Stimulated activated effector memory CD8-positive, alpha-beta T cell treated with anti-CD3 and anti-CD28 coated beads, Interleukin-12 subunit alpha, Interleukin-12 subunit beta, amount 100 ng/mL, for 72 hours (primary cell): Measurements from ENCODE around the gene FSTL1.
A peak's percentile ranks its signal among the peaks of the same experiment; 100 is the strongest.
"Not testable (repeated sequence)": the region's sequence is repeated elsewhere in the genome, so short reads cannot be mapped to it uniquely, and the experiment has no call there.

Experiments used
- ATAC-seq: fragments of 150-1000 bp; cut with Tn5 transposase; 2 replicates; pipeline ENCODE4 v1.10.0; 2021
- DNase-seq, 2 donors: peaks; one replicate each; pipeline ENCODE4 v3.0.0; 2021 to 2022; ENCODE audit warnings: low spot score in 2 of 2
- H3K27ac Mint-ChIP-seq: one replicate; pipeline ENCODE4 v1.8.0; 2022; ENCODE audit warnings: mild to moderate bottlenecking, mixed read lengths
- H3K36me3 Mint-ChIP-seq: one replicate; pipeline ENCODE4 v1.8.0; 2022; ENCODE audit warnings: mild to moderate bottlenecking, mixed read lengths
- H3K4me1 Mint-ChIP-seq: one replicate; pipeline ENCODE4 v1.8.0; 2022; ENCODE audit warnings: mixed read lengths
- H3K4me3 Mint-ChIP-seq: one replicate; pipeline ENCODE4 v1.8.0; 2022; ENCODE audit warnings: mild to moderate bottlenecking, mixed read lengths
- H3K9me3 Mint-ChIP-seq: one replicate; pipeline ENCODE4 v1.8.0; 2022; ENCODE audit warnings: mixed read lengths

FSTL1 gene

DNA sequence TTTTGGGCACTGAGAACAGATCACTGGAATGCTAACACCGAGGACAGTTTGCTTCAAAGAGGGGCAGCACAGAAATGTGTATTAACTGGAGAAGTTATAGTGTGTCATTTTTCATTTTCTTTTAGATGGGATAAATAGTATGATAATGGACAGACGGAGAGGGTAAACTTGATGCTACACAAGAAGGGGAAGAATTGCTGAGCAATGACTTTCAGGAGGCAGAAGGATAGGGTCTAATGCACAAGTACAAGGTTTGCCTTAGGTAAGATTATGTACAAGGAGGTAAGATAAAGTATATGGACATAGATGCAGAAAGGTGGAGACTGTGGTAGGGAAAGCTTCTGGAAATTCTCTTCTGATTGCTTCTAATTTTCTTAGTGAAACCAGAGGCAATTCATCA, 69.3 kb downstream of the FSTL1 start:
- Mint-ChIP-seq H3K9me3 (no peaks in the 10 kb centered on the region), H3K36me3 (no peaks in the 10 kb centered on the region), H3K4me1 (no peaks in the 10 kb centered on the region), H3K4me3 (no peak overlapping the region), H3K27ac (no peak overlapping the region)
- DNase-seq (no peak), ATAC-seq (no peak)

DNA sequence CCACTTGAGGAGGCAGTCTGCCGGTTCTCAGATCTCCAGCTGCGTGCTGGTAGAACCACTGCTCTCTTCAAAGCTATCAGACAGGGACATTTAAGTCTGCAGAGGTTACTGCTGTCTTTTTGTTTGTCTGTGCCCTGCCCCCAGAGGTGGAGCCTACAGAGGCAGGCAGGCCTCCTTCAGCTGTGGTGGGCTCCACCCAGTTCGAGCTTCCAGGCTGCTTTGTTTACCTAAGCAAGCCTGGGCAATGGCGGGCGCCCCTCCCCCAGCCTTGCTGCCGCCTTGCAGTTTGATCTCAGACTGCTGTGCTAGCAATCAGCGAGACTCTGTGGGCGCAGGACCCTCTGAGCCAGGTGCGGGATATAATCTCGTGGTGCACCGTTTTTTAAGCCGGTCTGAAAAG, 72.8 kb downstream of the FSTL1 start:
- not testable (repeated sequence) for H3K27ac Mint-ChIP-seq, H3K36me3 Mint-ChIP-seq, ATAC-seq, H3K4me3 Mint-ChIP-seq, DNase-seq, H3K9me3 Mint-ChIP-seq, H3K4me1 Mint-ChIP-seq

DNA sequence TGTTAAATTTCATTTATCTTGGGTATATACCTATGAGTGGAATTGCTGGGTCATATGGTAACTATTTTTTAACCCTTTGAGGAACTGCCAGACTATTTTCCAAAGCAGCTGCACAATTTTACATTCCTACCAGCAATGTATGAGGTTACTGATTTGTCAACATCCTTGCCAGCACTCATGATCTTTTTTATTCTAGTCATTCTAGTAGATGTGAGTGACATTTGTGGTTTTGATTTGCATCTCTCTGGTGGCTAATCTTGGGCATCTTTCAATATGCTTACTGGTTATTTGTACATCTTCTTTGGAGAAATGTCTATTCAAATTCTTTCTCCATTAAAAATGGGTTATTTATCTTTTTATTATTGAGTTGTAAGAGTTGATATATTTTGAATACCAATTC, 80.3 kb downstream of the FSTL1 start:
- Mint-ChIP-seq H3K4me3 (no peak overlapping the region), H3K9me3 (no peaks in the 10 kb centered on the region), H3K27ac (no peak overlapping the region), H3K36me3 (no peaks in the 10 kb centered on the region), H3K4me1 (no peaks in the 10 kb centered on the region)
- ATAC-seq: peak; percentile 74
- no peak for DNase-seq

DNA sequence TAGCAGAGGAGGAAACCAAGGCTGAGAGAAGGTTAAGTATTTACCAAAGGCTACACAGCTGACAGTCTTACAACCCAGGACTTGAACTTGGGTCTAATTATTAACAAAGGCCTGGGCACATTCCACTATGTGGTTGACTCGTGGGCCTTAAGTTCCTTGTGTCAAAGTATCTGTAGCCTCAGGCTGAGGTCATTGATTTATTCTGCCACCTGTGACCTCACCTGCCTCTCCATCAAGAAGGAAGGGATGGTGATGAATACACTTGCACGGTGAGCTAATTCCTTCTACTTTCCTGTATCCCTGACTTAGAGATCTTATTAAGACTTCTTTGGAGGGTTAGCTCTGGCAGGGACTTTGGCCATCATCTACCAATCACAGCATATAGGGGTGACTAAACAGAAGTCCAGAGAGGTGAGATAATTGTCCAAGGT, 81.7 kb downstream of the FSTL1 start:
- Mint-ChIP-seq H3K36me3 (no peaks in the 10 kb centered on the region), H3K9me3 (no peaks in the 10 kb centered on the region), H3K4me3 (no peak overlapping the region), H3K4me1 (no peaks in the 10 kb centered on the region), H3K27ac (no peak overlapping the region)
- DNase-seq (no peak), ATAC-seq (no peak)

DNA sequence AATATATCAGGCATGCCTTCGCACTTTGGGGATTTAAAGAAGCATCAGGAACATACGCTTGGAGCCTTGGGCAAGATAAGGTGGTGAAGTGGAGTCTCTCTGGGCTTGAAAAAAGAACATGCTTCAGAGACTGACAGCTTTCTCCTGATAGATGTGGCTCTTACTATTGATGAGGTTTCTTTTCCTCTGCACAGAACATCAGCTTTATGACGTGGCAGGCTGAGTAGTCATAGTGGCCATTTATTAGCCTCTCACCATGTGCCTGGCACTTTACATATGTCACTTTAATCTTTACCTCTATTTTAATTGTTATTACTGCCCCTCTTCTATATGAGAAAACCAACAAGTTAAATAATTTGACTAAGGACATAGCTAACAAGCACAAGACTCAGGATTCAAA, 82.6 kb downstream of the FSTL1 start:
- Mint-ChIP-seq H3K27ac (no peak overlapping the region), H3K36me3 (no peaks in the 10 kb centered on the region), H3K9me3 (no peaks in the 10 kb centered on the region), H3K4me3 (no peak overlapping the region), H3K4me1 (no peaks in the 10 kb centered on the region)
- ATAC-seq (peak; percentile 69), DNase-seq (no peak)

DNA sequence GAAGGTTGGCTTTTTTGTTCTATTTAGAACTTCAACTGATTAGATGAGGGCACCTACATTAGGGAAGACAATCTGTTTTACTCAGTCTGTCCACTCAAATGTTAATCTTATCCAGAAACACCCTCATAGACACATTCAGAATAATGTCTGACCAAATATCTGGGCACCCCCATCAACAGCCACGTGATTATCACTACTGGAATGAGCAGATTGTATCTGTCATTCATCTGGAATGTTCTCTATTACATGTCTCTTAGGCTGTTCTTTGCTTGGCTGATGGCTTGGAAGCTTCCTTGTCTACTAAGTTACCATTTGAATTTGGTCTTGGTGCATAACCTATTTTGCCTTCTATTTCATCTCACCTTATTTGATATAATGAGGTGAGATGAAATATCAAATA, 86.0 kb downstream of the FSTL1 start:
- no peak overlapping the region for H3K27ac Mint-ChIP-seq
- H3K4me1 Mint-ChIP-seq: no peaks in the 10 kb centered on the region
- no peak overlapping the region for H3K4me3 Mint-ChIP-seq
- H3K9me3 Mint-ChIP-seq: no peaks in the 10 kb centered on the region
- no peaks in the 10 kb centered on the region for H3K36me3 Mint-ChIP-seq
- DNase-seq (no peak), ATAC-seq (no peak)

DNA sequence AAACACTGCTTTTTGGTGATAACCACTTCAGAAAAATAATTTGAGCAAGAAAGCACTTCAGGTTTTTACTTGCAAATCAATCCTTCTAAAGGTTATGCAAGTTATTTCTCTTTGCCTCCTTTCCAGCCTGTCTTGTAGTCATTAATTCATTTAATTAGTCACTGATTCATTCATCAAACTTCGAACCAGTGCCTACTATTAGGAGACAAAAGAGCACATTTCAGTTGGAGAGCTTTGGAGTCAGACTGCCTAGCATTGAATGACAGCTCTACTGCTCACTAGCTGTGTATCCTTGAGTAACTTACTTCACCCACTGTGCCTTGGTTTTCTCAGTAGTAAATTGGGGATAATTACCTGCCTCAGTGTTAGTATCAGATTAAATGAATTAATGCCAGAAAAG, 86.7 kb downstream of the FSTL1 start:
- H3K4me1 Mint-ChIP-seq: no peaks in the 10 kb centered on the region
- H3K36me3 Mint-ChIP-seq: no peaks in the 10 kb centered on the region
- no peak overlapping the region for H3K4me3 Mint-ChIP-seq
- no peak overlapping the region for H3K27ac Mint-ChIP-seq
- DNase-seq (no peak), ATAC-seq (no peak)
- H3K9me3 Mint-ChIP-seq: no peaks in the 10 kb centered on the region

DNA sequence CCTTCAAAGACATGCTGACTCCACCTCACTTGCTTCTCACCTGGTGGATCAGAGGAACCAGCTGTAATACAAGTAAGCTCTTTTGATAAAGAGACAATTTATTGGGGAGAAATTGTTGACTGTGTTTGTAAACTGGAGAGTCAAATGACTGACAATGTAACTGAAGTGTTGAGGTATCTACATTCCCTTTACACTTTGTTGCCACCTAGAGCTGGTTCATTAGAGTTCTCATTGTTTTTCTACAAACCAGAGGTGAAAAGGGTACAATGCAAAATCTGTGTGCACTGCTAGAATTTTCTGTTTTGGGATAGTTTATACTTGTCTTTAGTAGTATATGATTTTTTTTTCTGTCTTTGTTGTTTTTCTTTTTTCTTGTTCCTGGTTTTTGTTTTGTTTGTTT, 93.0 kb downstream of the FSTL1 start:
- H3K27ac Mint-ChIP-seq: no peak overlapping the region
- no peak overlapping the region for H3K4me3 Mint-ChIP-seq
- no peaks in the 10 kb centered on the region for H3K4me1 Mint-ChIP-seq
- ATAC-seq: no peak
- no peaks in the 10 kb centered on the region for H3K9me3 Mint-ChIP-seq
- no peaks in the 10 kb centered on the region for H3K36me3 Mint-ChIP-seq
- DNase-seq: no peak

DNA sequence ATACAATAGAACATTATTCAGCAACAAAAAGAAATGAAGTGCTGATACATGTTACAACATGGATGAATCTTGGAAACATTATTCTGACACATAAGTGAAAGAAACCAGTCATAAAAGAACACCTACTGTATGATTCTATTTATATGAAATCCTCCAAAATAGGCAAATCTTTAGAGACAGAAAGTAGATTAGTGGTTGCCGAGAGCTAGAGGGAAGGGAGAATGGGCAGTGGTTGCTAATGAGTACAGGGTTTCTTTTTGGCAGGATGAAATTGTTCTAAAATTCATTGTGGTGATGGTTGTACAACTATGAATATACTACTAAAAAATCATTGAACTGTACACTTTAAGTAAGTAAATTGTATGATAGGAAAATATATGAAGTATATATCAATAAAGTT, 95.3 kb downstream of the FSTL1 start:
- no peak for ATAC-seq
- no peaks in the 10 kb centered on the region for H3K4me1 Mint-ChIP-seq

DNA sequence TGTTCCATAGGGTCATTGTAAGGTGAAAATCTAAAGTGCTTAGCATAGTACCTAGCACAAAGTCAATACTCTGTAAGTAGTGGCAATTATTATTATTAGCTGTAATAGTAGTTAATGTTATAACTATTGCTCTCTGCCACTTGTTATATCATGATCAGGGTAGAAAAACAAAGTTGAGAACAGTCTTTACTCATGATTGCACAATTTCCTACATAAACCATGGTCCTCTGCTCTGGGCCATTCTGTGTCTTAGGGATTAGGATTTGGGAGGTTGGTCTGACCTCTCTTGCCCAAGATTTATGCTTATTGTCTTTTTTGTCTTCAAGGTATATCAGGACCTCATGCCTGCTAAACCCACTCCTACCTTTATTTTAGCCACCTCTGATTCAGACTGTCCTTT, 97.3 kb downstream of the FSTL1 start:
- Mint-ChIP-seq H3K9me3 (no peaks in the 10 kb centered on the region), H3K36me3 (no peaks in the 10 kb centered on the region), H3K4me1 (peaks cover 6% of the 10 kb centered on the region), H3K27ac (no peak overlapping the region), H3K4me3 (no peak overlapping the region)
- DNase-seq (no peak), ATAC-seq (no peak)

More for the DNA sequence above, 95.3 kb downstream of the FSTL1 start:
- Mint-ChIP-seq H3K4me3 (no peak overlapping the region), H3K36me3 (no peaks in the 10 kb centered on the region), H3K27ac (no peak overlapping the region), H3K9me3 (no peaks in the 10 kb centered on the region)
- no peak for DNase-seq

DNA sequence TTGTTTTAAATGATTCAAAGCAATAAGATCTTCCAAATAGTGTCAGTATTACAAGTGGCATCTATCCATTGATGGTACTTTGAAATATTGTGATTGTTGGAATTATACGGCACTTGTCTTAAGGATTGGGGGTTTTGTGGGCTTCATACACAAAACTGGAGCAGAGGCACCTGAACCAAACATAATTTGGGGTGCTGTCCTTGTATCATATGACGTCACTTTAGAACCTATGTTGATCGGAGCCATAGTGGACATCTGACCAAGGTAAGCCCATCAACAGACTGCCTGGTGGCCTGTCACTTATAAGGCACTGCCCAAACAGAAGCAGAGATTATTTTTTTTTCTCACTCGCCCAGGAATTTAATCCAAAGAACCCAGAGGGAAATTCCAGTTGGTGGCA, 98.8 kb downstream of the FSTL1 start:
- DNase-seq (no peak), ATAC-seq (no peak)
- H3K27ac Mint-ChIP-seq: no peak overlapping the region
- H3K36me3 Mint-ChIP-seq: peaks cover 2% of the 10 kb centered on the region
- H3K4me1 Mint-ChIP-seq: peaks cover 16% of the 10 kb centered on the region
- H3K4me3 Mint-ChIP-seq: no peak overlapping the region
- no peaks in the 10 kb centered on the region for H3K9me3 Mint-ChIP-seq

DNA sequence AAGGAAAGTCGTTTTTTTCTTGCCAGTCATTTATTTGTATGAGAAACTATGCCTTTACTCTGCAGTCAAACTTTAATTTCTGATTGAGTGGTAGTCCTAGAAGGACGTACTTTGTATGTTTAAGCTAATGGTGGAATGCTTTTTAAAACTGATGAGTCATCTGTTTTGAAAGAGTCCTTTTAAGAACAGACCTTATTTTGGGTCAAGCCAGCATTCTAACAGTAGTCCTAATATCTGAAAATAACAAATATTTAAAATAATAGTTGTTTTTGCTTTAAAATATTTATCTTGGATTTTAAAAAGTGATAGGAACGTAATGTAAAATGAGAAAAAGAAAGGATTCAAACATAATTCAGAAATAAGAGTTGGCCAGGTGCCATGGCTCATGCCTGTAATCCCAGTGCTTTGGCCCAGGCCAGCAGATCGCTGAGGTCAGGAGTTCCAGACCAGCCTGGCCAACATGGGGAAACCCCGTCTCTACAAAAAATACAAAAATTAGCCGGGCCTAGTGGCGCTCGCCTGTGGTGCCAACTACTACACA, 100.3 kb downstream of the FSTL1 start:
- no peak for ATAC-seq
- peaks cover 16% of the 10 kb centered on the region for H3K36me3 Mint-ChIP-seq
- no peak overlapping the region for H3K27ac Mint-ChIP-seq
- H3K9me3 Mint-ChIP-seq: no peaks in the 10 kb centered on the region
- peak overlapping the region; percentile 73 for H3K4me3 Mint-ChIP-seq
- peaks cover 30% of the 10 kb centered on the region for H3K4me1 Mint-ChIP-seq
- DNase-seq: no peak

DNA sequence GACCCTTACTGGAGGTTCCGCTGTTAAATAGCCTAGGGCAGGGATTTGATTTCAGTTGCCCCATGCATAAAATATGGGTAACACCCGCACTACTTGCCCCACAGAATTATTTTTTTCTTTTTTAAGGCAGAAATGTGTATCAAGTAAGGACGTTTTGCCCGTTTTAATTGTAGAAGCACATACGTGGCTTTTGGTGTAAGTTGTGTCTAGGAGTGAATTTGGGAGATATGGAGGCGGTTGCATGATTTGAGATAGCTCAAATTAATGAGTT, 101.0 kb downstream of the FSTL1 start:
- Mint-ChIP-seq H3K4me1 (peaks cover 37% of the 10 kb centered on the region), H3K9me3 (no peaks in the 10 kb centered on the region), H3K4me3 (peak overlapping the region; percentile 73), H3K27ac (peak overlapping the region; percentile 69), H3K36me3 (peaks cover 19% of the 10 kb centered on the region)
- no peak for DNase-seq
- no peak for ATAC-seq

DNA sequence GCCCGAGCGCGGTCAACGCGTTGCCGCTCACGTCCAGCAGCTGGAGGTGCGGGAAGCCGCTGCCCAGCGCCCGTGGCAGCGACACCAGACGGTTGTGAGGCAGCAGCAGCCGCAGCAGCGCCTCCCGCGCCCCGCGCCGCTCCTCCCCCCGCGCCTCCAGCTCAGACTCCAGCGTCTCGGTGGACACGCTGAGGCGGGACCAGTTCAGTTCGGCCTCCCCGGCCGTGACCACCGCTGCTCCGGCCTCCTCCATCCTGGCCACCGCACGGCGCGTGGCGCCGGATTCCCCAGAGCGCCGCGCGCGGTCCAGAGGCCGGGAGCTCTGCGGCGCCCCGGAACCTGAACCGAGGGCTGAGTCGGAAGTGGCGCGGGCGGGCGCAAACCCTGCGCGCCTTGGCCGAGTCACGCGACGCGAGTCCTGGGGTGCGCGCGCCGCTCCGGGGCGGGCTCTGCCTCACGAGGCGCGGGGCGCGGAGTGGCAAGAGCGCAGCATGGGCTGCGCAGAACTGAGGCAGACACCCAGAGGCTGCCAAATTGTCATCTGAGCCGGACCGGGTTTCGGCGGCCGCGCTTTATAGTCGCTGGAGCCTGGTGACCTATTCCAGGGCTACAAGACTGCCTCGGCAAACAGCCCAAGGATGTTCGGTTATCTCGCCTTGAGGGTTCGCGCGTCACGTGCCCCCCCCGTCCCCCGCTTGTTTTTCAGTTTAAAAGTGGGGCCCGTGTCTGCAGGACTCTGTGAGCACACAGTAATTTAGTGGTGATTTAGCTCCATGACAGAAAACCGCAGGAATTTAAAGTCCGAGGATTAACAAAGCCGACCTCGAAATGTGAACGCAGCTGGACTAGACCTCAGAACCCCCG, 101.6 kb downstream of the FSTL1 start, which contains the start of gene LRRC58:
Gene LRRC58, minus strand, starts transcription at position 364 of the 864 bp plus-strand sequence. Its CDS starts 111 bp downstream, at position 253.
- DNase-seq: peak; percentile 87 to 91
- Mint-ChIP-seq H3K9me3 (no peaks in the 10 kb centered on the region), H3K36me3 (peaks cover 22% of the 10 kb centered on the region), H3K27ac (peak within 1 kb of the TSS; percentile 72), H3K4me1 (peaks cover 42% of the 10 kb centered on the region), H3K4me3 (peak within 1 kb of the TSS; percentile 73)
- peak; percentile 92 for ATAC-seq

DNA sequence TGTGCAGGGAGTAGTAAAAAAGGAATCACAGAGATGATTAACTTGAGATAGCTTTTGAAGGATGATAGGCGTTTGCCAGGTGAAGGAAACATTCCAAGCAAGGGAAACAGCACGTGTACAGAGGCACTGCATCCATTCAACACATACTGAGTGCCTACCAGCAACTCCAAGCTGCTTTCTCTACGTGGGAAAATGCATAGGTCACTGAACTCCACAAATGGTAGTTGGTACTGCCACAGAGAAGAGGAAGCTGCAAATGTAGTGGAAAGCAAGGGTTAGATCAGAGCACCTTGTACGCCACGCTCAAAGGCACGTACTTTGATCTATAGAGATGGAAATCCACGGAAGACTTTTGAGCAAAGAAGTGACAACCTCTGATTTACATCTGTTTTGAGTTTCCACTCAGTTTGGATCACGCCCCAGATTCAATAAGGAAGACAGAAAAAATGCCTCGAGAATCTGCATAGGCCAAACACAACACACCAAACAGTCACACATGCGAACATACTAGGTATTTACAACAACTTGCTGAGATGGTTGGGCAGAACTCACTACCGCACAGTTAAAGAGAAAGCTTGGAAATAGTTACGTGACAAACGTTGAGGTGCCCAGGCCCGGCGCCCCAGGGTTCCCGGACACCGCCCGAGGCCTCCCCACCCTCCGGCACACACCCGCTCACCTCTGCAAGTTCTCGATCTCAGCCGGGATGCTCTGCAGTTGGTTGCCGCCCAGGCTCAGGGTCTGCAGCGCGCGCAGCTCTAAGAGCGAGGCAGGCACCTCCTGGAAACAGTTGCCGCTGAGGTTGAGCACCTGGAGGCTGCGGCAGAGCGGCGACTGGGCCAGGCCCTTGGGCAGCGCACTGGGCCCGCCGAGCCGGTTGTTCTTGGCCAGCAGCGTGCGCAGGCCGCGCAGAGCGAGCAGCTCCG, 102.5 kb downstream of the FSTL1 start:
- H3K36me3 Mint-ChIP-seq: peaks cover 31% of the 10 kb centered on the region
- ATAC-seq (peak; percentile 61), DNase-seq (no peak)
- no peaks in the 10 kb centered on the region for H3K9me3 Mint-ChIP-seq
- peaks cover 48% of the 10 kb centered on the region for H3K4me1 Mint-ChIP-seq
- H3K27ac Mint-ChIP-seq: peak overlapping the region; percentile 72
- peak overlapping the region; percentile 73 for H3K4me3 Mint-ChIP-seq
